IPS-15b (cell line): Measurements from ENCODE around the gene NAA10.

Source experiments
- H3K27me3 ChIP-seq: one replicate; pipeline ENCODE4 v1.6.1; 2013; ENCODE audit warnings: low read length; ENCODE audit not compliant: control insufficient read depth, insufficient read depth
- H3K36me3 ChIP-seq: one replicate; pipeline ENCODE4 v1.6.1; 2013; ENCODE audit warnings: low read length; ENCODE audit not compliant: control insufficient read depth, insufficient read depth
- H3K4me1 ChIP-seq: one replicate; pipeline ENCODE4 v1.6.1; 2013; ENCODE audit warnings: mild to moderate bottlenecking, low read length; ENCODE audit not compliant: control insufficient read depth, insufficient read depth
- H3K4me3 ChIP-seq: one replicate; pipeline ENCODE4 v1.5.1; 2013; ENCODE audit warnings: low read depth, low read length
- H3K9ac ChIP-seq: one replicate; pipeline ENCODE4 v1.6.1; 2013; ENCODE audit warnings: low read depth, mild to moderate bottlenecking, low read length
- H3K9me3 ChIP-seq: one replicate; pipeline ENCODE4 v1.6.1; 2013; ENCODE audit warnings: mild to moderate bottlenecking, low read length; ENCODE audit not compliant: control insufficient read depth, insufficient read depth

Gene NAA10

DNA sequence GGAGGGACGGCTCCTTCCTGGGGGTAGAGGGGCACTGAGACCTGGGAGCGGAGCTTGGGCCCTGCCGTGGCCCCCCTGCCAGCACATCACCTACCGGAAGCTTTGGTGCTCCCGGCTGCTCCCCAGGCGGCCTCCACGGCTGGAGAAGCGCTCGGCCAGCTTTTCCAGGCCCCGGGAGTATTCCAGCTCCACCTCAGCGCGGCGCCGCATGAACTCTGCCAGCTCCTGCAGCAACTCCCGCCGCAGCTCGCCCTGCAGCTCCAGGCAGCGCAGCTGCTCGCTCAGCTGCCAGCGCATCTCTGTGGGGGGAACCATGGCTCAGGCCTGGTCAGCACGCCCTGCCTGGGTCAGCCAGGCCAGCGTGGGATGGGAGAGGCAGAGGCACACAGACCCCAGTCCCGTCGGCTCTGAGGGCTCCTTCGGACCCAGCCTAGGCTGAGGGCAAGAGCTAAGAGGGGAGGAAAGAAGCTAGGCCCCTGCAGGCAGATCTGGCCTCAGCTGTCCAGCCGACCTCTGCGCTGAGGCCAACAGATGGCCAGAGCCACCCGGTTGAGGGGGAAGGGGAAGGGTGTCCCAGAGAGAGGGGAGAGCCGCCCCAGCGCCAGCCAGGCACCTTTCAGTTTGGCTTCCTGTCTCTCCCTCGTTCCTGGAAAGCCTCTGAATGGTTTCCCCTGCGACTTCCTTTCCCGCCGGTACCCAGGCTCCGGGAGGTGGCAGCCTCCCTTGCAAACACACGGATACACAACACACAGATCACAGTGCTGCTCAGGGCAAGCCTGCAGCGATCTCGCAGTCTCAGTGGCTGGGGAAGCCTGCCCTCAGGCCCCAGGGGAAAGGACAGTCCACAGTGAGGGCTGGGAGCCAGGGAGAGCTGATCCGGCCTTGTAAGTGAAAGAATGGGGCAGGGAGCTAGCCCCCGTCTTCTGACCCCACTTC is 13.1 kb downstream of the NAA10 start:
- no peak overlapping the region for H3K4me3 ChIP-seq

DNA sequence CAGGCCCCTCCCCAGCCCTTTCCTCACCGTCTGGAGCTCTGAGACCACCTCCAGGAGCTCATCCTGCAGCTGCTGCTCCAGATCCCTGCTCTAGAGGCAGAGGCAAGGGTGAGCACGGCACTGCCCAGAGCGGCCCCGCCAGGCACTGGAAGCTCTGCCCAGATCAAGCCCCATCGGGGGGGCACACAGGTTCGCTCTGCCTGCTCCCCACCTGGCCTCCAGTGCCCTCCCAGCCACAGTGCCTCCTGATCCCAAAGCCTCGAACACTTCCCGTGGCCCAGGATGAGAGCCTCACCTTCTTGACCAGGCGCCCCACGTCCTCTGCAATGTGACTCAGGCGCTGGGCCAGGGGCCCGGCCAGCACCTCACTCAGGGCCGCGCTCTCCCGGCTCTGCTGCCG is 13.8 kb downstream of the NAA10 start:
- no peaks in the 10 kb centered on the region for H3K4me1 ChIP-seq
- peaks cover 5% of the 10 kb centered on the region for H3K36me3 ChIP-seq
- H3K9me3 ChIP-seq = no peaks in the 10 kb centered on the region
- H3K4me3 ChIP-seq = no peak overlapping the region
- no peak overlapping the region for H3K9ac ChIP-seq
- H3K27me3 ChIP-seq = no peaks in the 10 kb centered on the region

More for the DNA sequence above, 13.1 kb downstream of the NAA10 start:
- Histone ChIP-seq H3K27me3 (no peaks in the 10 kb centered on the region), H3K36me3 (peaks cover 5% of the 10 kb centered on the region), H3K9me3 (no peaks in the 10 kb centered on the region), H3K9ac (no peak overlapping the region), H3K4me1 (no peaks in the 10 kb centered on the region)

DNA sequence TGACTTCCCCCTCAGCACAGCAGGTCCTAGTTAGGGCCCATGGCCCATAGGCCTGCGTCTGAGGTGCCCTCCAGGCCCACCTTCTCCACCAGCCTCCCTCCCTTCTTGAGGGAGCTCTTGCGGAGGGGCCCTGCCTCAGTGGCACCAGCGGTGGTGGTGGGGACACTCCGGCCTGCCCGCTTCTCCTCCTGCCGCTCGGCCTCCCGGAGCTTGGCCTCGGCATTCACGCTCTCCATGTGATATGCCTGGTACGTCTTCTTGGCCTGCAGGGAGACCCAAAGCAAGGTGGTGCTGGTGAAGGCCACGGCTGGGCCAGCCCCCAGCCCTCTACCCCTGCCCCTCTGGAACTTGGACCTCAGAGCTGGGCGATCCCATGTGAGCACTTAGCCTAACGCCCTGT is 14.3 kb downstream of the NAA10 start:
- H3K9me3 ChIP-seq = no peaks in the 10 kb centered on the region
- no peaks in the 10 kb centered on the region for H3K27me3 ChIP-seq
- H3K36me3 ChIP-seq = peaks cover 5% of the 10 kb centered on the region
- no peaks in the 10 kb centered on the region for H3K4me1 ChIP-seq
- H3K4me3 ChIP-seq = no peak overlapping the region
- no peak overlapping the region for H3K9ac ChIP-seq

DNA sequence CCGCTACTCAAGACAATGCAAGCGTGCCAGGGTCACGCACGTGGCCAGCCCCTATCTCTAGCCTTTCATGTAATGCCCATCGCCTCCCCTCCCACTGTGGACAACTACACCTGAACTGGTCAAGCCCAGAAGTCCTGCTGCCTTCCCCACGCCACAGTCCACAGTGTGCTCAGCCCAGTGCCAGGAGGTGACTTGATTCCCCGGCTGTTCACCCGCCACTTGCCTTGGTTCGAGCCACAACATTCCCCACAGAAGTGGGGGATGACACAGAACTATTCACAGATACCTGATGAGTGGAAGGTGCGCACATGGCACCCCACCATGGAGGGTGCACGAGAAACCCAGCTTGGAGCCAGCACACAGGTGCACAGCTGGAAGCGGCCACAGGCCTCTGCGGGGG is 15.6 kb downstream of the NAA10 start:
- no peaks in the 10 kb centered on the region for H3K4me1 ChIP-seq
- no peak overlapping the region for H3K4me3 ChIP-seq
- H3K36me3 ChIP-seq = peaks cover 5% of the 10 kb centered on the region
- H3K27me3 ChIP-seq = no peaks in the 10 kb centered on the region
- no peaks in the 10 kb centered on the region for H3K9me3 ChIP-seq
- H3K9ac ChIP-seq = no peak overlapping the region

DNA sequence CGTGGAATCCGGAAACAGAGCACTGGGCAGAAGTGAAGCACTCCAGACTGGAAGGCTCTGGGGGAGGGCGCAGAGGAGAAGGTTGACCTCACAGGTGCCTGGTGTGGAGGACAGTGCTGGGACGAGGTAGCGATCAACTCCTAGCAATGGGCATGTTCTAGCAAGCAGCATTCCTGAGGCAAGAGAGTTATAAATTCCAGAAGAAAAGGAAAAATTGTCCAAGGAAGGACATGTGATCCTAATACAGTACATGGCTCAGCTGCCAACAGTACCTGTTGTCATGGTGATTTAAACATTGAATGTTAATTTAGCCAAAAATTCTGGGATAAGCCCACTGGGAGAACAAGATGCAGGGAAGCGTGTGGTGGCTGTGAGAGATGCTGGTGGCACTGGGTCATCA is 17.0 kb downstream of the NAA10 start:
- no peak overlapping the region for H3K9ac ChIP-seq
- H3K4me3 ChIP-seq = no peak overlapping the region
- H3K4me1 ChIP-seq = no peaks in the 10 kb centered on the region
- no peaks in the 10 kb centered on the region for H3K9me3 ChIP-seq
- no peaks in the 10 kb centered on the region for H3K27me3 ChIP-seq
- peaks cover 8% of the 10 kb centered on the region for H3K36me3 ChIP-seq

DNA sequence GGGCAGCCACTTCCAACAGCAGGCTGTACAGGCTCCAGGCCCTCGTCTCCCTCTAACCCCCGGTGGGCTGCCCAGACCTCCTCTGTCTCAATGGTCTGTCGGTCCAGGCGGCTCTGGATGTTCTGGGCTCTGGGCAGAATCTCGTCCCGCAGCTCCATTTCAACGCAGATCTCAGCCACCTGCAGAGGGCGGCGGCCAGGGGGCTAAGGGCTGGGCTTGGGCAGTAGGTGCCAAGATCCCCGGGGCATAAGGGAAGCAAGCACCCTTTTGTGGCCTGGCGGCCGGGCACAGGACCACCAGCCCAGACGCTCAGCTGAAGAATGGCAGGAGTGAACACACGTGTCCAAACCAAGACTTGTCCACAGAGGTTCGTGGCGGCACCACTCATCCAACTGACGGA is 21.1 kb downstream of the NAA10 start:
- H3K27me3 ChIP-seq = no peaks in the 10 kb centered on the region

DNA sequence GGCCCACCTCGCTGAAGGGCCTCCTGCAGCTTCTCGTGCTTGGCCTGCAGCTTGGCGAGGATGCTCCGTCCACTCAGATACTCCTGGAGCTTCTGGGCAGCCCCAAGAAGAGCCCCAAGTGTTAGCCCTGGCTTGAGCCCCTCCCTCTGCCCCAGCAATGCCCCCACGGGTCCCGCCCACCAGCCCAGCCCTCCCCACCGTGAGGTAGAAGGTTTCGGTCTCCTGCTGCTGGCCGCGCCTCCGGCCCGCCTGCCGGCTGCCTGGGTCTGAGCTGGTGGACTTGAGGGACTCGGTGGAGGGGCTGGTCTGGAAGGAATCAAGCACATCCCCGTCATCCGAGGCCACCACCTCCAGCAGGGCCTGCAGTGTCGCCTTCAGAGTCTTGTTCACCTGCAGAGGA is 21.6 kb downstream of the NAA10 start:
- no peak overlapping the region for H3K9ac ChIP-seq
- H3K4me3 ChIP-seq = no peak overlapping the region
- H3K36me3 ChIP-seq = peaks cover 3% of the 10 kb centered on the region
- H3K9me3 ChIP-seq = no peaks in the 10 kb centered on the region
- H3K27me3 ChIP-seq = no peaks in the 10 kb centered on the region
- no peaks in the 10 kb centered on the region for H3K4me1 ChIP-seq

More for the DNA sequence above, 21.1 kb downstream of the NAA10 start:
- H3K4me3 ChIP-seq = no peak overlapping the region
- H3K36me3 ChIP-seq = peaks cover 6% of the 10 kb centered on the region
- no peaks in the 10 kb centered on the region for H3K9me3 ChIP-seq
- no peaks in the 10 kb centered on the region for H3K4me1 ChIP-seq
- no peak overlapping the region for H3K9ac ChIP-seq

DNA sequence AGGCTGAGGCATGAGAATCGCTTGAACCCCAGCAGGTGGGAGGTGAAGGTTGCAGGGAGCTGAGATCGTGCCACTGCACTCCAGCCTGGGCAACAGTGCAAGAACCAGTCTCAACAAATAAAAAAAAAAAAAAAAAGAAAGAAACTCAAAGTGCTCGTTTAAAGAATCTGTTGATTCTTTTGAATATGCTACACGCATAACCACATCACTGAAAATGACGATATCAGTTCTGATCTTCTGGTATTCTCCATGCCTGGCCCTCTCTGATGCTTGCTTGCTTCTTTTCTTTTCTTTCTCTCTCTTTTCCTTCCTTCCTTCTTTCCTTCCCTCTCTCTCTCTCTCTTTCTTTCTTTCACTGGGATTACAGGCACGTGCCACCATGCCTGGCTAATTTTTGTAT is 23.0 kb downstream of the NAA10 start:
- Histone ChIP-seq H3K9ac (no peak overlapping the region), H3K4me3 (no peak overlapping the region), H3K4me1 (no peaks in the 10 kb centered on the region), H3K36me3 (peaks cover 3% of the 10 kb centered on the region), H3K27me3 (no peaks in the 10 kb centered on the region), H3K9me3 (peaks cover 4% of the 10 kb centered on the region)

DNA sequence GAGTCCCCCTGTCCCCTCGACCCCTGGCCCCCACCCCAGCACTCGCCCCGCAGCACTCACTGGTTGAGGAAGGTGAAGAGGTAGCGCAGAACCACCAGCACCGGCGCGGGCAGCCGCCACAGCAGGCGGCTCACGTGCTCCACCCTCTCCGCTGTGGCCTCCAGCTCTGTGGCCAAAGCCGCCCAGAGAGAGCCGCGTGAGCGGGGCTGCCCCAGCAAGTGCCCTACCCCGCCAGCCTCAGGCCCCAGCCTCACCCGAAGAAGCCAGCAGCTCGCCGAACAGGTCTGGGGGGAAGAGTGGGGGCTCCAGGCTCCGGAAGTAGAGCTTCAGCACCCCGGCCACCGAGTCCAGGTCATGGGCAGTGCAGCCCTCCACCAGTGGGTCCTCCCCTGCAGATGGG is 24.4 kb downstream of the NAA10 start:
- Histone ChIP-seq H3K4me1 (no peaks in the 10 kb centered on the region), H3K36me3 (peaks cover 3% of the 10 kb centered on the region), H3K9me3 (peaks cover 4% of the 10 kb centered on the region)

DNA sequence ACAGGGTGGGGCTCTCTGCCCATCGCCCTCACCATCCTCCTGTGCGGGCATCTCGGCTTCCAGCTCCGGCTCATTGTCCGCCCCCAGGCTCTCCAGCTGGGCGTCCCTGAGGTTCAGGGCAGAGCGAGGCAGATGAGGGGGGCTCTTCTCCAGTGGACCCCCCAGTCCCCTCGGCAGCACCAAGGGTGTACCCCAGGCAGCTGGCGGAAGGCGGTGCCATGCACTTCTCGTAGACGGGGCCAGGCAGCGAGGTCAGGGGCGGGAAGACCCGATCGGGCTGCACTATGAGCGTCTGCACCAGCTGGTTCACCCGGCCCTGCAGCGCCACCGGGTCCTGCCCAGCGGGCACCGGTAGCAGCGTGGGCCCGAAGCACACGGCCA is 24.9 kb downstream of the NAA10 start:
- no peaks in the 10 kb centered on the region for H3K27me3 ChIP-seq
- H3K9ac ChIP-seq = no peak overlapping the region
- H3K9me3 ChIP-seq = peaks cover 4% of the 10 kb centered on the region
- H3K36me3 ChIP-seq = peaks cover 3% of the 10 kb centered on the region
- no peak overlapping the region for H3K4me3 ChIP-seq
- no peaks in the 10 kb centered on the region for H3K4me1 ChIP-seq

More for the DNA sequence above, 24.4 kb downstream of the NAA10 start:
- Histone ChIP-seq H3K9ac (no peak overlapping the region), H3K4me3 (no peak overlapping the region), H3K27me3 (no peaks in the 10 kb centered on the region)

DNA sequence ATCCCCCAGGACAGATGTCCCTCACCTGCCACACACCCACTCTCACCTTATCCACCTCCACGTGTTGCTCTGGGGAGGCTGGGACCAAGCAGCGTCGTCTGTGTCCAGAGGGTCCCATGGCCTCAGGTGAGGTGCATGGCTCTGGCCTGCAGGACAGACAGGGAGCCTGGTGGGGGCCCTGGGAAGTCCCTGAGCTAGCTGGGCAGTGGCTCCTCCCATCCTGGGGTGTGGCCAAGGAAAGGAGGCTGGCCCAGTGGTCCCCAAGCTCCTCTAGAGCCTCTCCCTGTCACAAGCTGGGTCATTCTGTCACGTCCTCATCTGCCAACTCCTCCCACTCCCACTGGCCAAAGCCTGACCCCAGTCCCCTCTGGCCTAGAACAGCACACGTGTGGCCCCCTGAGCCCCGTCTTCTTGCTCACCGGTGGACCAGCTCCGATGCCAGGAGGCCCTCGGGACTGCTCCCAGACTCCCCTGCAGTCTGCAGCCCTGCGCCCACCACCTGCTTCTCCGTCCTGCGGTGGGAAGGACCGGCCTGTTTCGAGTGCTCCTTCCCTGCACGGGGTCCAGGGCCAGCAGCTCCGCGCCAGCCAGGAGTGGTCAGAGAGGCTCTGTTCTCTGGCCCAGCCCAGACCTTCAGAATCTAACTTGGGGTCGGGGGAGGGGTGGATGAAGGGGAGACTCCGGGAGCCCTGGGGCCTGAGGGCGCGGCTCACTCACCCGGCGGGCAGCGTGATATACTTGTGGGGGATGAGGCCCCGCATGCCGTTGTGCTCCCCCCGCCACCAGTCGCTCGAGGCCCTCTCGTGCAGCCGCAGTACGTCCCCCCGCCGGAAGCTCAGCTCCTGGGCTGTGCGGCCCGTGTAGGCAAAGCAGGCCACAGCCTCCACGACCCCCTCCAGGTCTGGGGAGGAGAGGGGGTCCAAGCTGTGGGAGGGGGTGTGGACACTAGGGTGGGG is 25.5 kb downstream of the NAA10 start:
- no peaks in the 10 kb centered on the region for H3K4me1 ChIP-seq

More for the DNA sequence above, 25.5 kb downstream of the NAA10 start:
- peaks cover 4% of the 10 kb centered on the region for H3K9me3 ChIP-seq
- H3K36me3 ChIP-seq = peaks cover 3% of the 10 kb centered on the region
- no peaks in the 10 kb centered on the region for H3K27me3 ChIP-seq
- no peak overlapping the region for H3K9ac ChIP-seq
- no peak overlapping the region for H3K4me3 ChIP-seq
